IPS-20b (cell line): ENCODE measurements around the gene ASAH2.
"Not testable (repeated sequence)": the region's sequence is repeated elsewhere in the genome, so short reads cannot be mapped to it uniquely, and the experiment has no call there.

Source experiments
- H3K27ac ChIP-seq: one replicate; pipeline ENCODE4 v1.5.1; 2013; ENCODE audit warnings: low read length
- H3K27me3 ChIP-seq: 2 replicates; pipeline ENCODE4 v1.6.1; 2013; ENCODE audit warnings: mild to moderate bottlenecking, low read length, inconsistent platforms; ENCODE audit not compliant: insufficient read depth
- H3K36me3 ChIP-seq: 2 replicates; pipeline ENCODE4 v1.6.1; 2013; ENCODE audit warnings: low read depth, mild to moderate bottlenecking, inconsistent platforms, low read length, moderate library complexity; ENCODE audit not compliant: insufficient read depth
- H3K4me1 ChIP-seq: 2 replicates; pipeline ENCODE4 v1.6.1; 2013; ENCODE audit warnings: mild to moderate bottlenecking, control low read depth, inconsistent platforms, low read length, moderate library complexity; ENCODE audit not compliant: insufficient read depth
- H3K4me3 ChIP-seq: 2 replicates; pipeline ENCODE4 v1.5.1; 2013; ENCODE audit warnings: mild to moderate bottlenecking, low read length, inconsistent platforms
- H3K9ac ChIP-seq: 2 replicates; pipeline ENCODE4 v1.6.1; 2013; ENCODE audit warnings: low read depth, mild to moderate bottlenecking, inconsistent platforms, low read length, moderate library complexity
- H3K9me3 ChIP-seq: 2 replicates; pipeline ENCODE4 v1.6.1; 2013; ENCODE audit warnings: mild to moderate bottlenecking, low read depth, low read length, inconsistent platforms; ENCODE audit not compliant: insufficient read depth

ASAH2 gene

GRCh38 chr10:50248598-50248997 is 2.7 kb downstream of the ASAH2 start:
- no peak overlapping the region for H3K4me3 ChIP-seq
- no peaks in the 10 kb centered on the region for H3K27me3 ChIP-seq
- H3K27ac ChIP-seq, result no peak overlapping the region
- no peaks in the 10 kb centered on the region for H3K9me3 ChIP-seq
- H3K9ac ChIP-seq, result no peak overlapping the region
- H3K4me1 ChIP-seq, result no peaks in the 10 kb centered on the region
- no peaks in the 10 kb centered on the region for H3K36me3 ChIP-seq

- no peaks in the 10 kb centered on the region for H3K36me3 ChIP-seq
- no peak overlapping the region for H3K4me3 ChIP-seq
- H3K27me3 ChIP-seq, result no peaks in the 10 kb centered on the region
- no peak overlapping the region for H3K27ac ChIP-seq
- no peaks in the 10 kb centered on the region for H3K4me1 ChIP-seq
- no peak overlapping the region for H3K9ac ChIP-seq
- no peaks in the 10 kb centered on the region for H3K9me3 ChIP-seq
These were observed 3.3 kb downstream of the ASAH2 start for GRCh38 chr10:50248062-50248461.

- H3K27me3 ChIP-seq, result no peaks in the 10 kb centered on the region
- H3K4me1 ChIP-seq, result no peaks in the 10 kb centered on the region
- H3K4me3 ChIP-seq, result no peak overlapping the region
- H3K27ac ChIP-seq, result no peak overlapping the region
- no peak overlapping the region for H3K9ac ChIP-seq
- no peaks in the 10 kb centered on the region for H3K36me3 ChIP-seq
- no peaks in the 10 kb centered on the region for H3K9me3 ChIP-seq
These were observed 7.1 kb downstream of the ASAH2 start for GRCh38 chr10:50244201-50244600.

GRCh38 chr10:50242777-50243176 is 8.5 kb downstream of the ASAH2 start:
- Histone ChIP-seq H3K4me1 (no peaks in the 10 kb centered on the region), H3K27ac (no peak overlapping the region)

GRCh38 chr10:50241478-50241877 is 9.8 kb downstream of the ASAH2 start:
- H3K4me3 ChIP-seq, H3K27me3 ChIP-seq, H3K9ac ChIP-seq, H3K4me1 ChIP-seq, H3K27ac ChIP-seq, H3K9me3 ChIP-seq, H3K36me3 ChIP-seq: not testable (repeated sequence)

More at GRCh38 chr10:50242777-50243176, 8.5 kb downstream of the ASAH2 start:
- no peak overlapping the region for H3K9ac ChIP-seq
- H3K4me3 ChIP-seq, result no peak overlapping the region
- no peaks in the 10 kb centered on the region for H3K36me3 ChIP-seq
- H3K27me3 ChIP-seq, result no peaks in the 10 kb centered on the region
- H3K9me3 ChIP-seq, result no peaks in the 10 kb centered on the region

GRCh38 chr10:50234486-50234885 is 16.8 kb downstream of the ASAH2 start:
- Histone ChIP-seq H3K9me3 (no peaks in the 10 kb centered on the region), H3K9ac (no peak overlapping the region), H3K4me3 (no peak overlapping the region), H3K27me3 (no peaks in the 10 kb centered on the region), H3K4me1 (no peaks in the 10 kb centered on the region), H3K27ac (no peak overlapping the region), H3K36me3 (no peaks in the 10 kb centered on the region)

GRCh38 chr10:50232261-50232639 is 19.1 kb downstream of the ASAH2 start:
- H3K4me3 ChIP-seq, result no peak overlapping the region
- H3K9ac ChIP-seq, result no peak overlapping the region
- no peaks in the 10 kb centered on the region for H3K4me1 ChIP-seq
- H3K36me3 ChIP-seq, result no peaks in the 10 kb centered on the region
- no peak overlapping the region for H3K27ac ChIP-seq
- H3K27me3 ChIP-seq, result no peaks in the 10 kb centered on the region
- no peaks in the 10 kb centered on the region for H3K9me3 ChIP-seq

GRCh38 chr10:50231515-50232260 is 19.6 kb downstream of the ASAH2 start:
- Histone ChIP-seq H3K27me3 (no peaks in the 10 kb centered on the region), H3K9me3 (no peaks in the 10 kb centered on the region), H3K36me3 (no peaks in the 10 kb centered on the region), H3K27ac (no peak overlapping the region), H3K4me3 (no peak overlapping the region), H3K4me1 (no peaks in the 10 kb centered on the region), H3K9ac (no peak overlapping the region)

GRCh38 chr10:50229460-50229859 is 21.9 kb downstream of the ASAH2 start:
- H3K9me3 ChIP-seq, result no peaks in the 10 kb centered on the region
- H3K27ac ChIP-seq, result no peak overlapping the region
- H3K4me1 ChIP-seq, result no peaks in the 10 kb centered on the region
- H3K9ac ChIP-seq, result no peak overlapping the region
- no peak overlapping the region for H3K4me3 ChIP-seq
- H3K27me3 ChIP-seq, result no peaks in the 10 kb centered on the region
- H3K36me3 ChIP-seq, result no peaks in the 10 kb centered on the region

GRCh38 chr10:50228672-50229071 is 22.6 kb downstream of the ASAH2 start:
- H3K27ac ChIP-seq, result no peak overlapping the region
- H3K4me3 ChIP-seq, result no peak overlapping the region
- no peaks in the 10 kb centered on the region for H3K27me3 ChIP-seq
- no peak overlapping the region for H3K9ac ChIP-seq
- H3K4me1 ChIP-seq, result no peaks in the 10 kb centered on the region
- H3K36me3 ChIP-seq, result no peaks in the 10 kb centered on the region
- H3K9me3 ChIP-seq, result no peaks in the 10 kb centered on the region

GRCh38 chr10:50226610-50227009 is 24.7 kb downstream of the ASAH2 start:
- Histone ChIP-seq H3K27ac (no peak overlapping the region), H3K4me1 (no peaks in the 10 kb centered on the region), H3K27me3 (no peaks in the 10 kb centered on the region), H3K9ac (no peak overlapping the region), H3K9me3 (no peaks in the 10 kb centered on the region), H3K4me3 (no peak overlapping the region), H3K36me3 (no peaks in the 10 kb centered on the region)

- H3K9ac ChIP-seq, result no peak overlapping the region
- H3K27ac ChIP-seq, result no peak overlapping the region
- no peaks in the 10 kb centered on the region for H3K4me1 ChIP-seq
- no peak overlapping the region for H3K4me3 ChIP-seq
- no peaks in the 10 kb centered on the region for H3K9me3 ChIP-seq
- no peaks in the 10 kb centered on the region for H3K27me3 ChIP-seq
- no peaks in the 10 kb centered on the region for H3K36me3 ChIP-seq
These were observed 26.9 kb downstream of the ASAH2 start for GRCh38 chr10:50224330-50224952.
